ENCODE results near the gene MECP2. TPM values are rescaled to one million over a fixed set of nuclear protein-coding genes. Genes with fewer than 3 reads are reported as not detected.

Gene MECP2
- total and polyA plus RNA-seq, 2 of the 13 experiments (the other 11 are each of a cell fraction or from before 2014, with no cell fraction given): 7.9 to 18.1 TPM

DNA sequence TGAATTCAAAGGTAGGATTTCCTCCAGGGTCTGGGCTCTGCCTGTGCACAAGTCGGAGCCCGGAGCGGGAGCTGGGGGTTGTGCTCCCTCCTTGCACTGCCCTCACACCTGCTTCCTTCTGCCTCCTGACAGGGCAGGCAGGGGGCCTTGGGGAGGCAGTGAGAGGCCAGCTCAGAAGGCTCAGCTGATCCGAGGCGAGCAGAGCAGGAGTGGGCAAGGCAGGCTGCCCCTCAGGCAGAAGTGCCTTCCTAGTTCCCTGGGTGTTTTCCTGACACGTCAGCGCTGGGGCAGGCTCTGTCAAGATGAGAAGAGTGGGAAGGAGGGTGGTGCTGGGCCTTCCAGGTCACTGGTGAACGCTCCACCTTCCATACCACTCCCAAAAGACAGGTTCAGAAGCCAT lies 72.3 kb downstream of the MECP2 start:
- no peak overlapping the region for H3K9ac ChIP-seq (ENCODE audit: insufficient read depth, low read depth, low read length)
- H4K20me1 ChIP-seq (ENCODE audit: insufficient read depth, low read length): no peaks in the 10 kb centered on the region
- ChIA-PET POLR2A (interaction anchor here (0.7 to 1.3 kb wide), 2 partner anchors 13 to 15 kb away, joined by 3 read pairs; no protein-coding TSS in a partner anchor), CTCF (ENCODE audit: low intra/inter-chr PET ratio, low total read pairs) (no interaction called here)
- no peaks in the 10 kb centered on the region for H3K27me3 ChIP-seq (ENCODE audit: control insufficient read depth in 1 of 2, insufficient read depth in 2 of 2, low read length in 2 of 2)
- no TSS peak for BruUV-seq (replicated peaks)
- no peaks in the 10 kb centered on the region for H3K79me2 ChIP-seq (ENCODE audit: insufficient read depth, low read length)
- no peak overlapping the region for H2AFZ ChIP-seq (ENCODE audit: low read length)
- H3K4me2 ChIP-seq (ENCODE audit: low read depth, low read length): no peak overlapping the region
- in situ Hi-C loops (cut with HindIII; ENCODE audit: extremely low pct_ligation_motif_present, low pct_unique_long_range_greater_than_20kb): no loop called here
- DNase-seq (ENCODE audit: low spot score): no peak
- peaks cover 37% of the 10 kb centered on the region for H3K4me1 ChIP-seq (ENCODE audit: insufficient read depth, low read length)
- no peak for ATAC-seq
- H3K36me3 ChIP-seq (replicated peaks in 1 of 2; ENCODE audit: control insufficient read depth in 1 of 2, insufficient read depth in 2 of 2, low read length in 2 of 2): peaks cover 2 to 4% of the 10 kb centered on the region in 2 experiments; a peak in 3 of 5 replicates
- TF ChIP-seq ZNF543 (CRISPR knock-in tag; IDR thresholded peaks at IDR 0.05) (no peak), SMARCC2 (IDR thresholded peaks at IDR 0.05) (no peak), POLR2AphosphoS5 (IDR thresholded peaks at IDR 0.05; ENCODE audit: low read depth, low read length) (no peak), NONO (IDR thresholded peaks at IDR 0.05) (no peak), NONO (CRISPR knock-in tag; conservative IDR thresholded peaks at IDR 0.05) (no peak), PHF20 (CRISPR knock-in tag; IDR thresholded peaks at IDR 0.05) (no peak), ZNF660 (CRISPR knock-in tag; IDR thresholded peaks at IDR 0.05; ENCODE audit: borderline replicate concordance, low read depth) (no peak), ZNF737 (CRISPR knock-in tag; IDR thresholded peaks at IDR 0.05; ENCODE audit: borderline replicate concordance) (no peak), ZNF781 (CRISPR knock-in tag; IDR thresholded peaks at IDR 0.05; ENCODE audit: borderline replicate concordance, not compliant biosample characterization) (no peak), ATAD3A (CRISPR knock-in tag; IDR thresholded peaks at IDR 0.05) (no peak), ZNF792 (CRISPR knock-in tag; IDR thresholded peaks at IDR 0.05) (no peak), KMT2A (CRISPR knock-in tag; IDR thresholded peaks at IDR 0.05) (no peak), ZMYM4 (CRISPR knock-in tag; IDR thresholded peaks at IDR 0.05) (no peak), NFE2L2 (IDR thresholded peaks at IDR 0.05; ENCODE audit: low read length) (no peak), RFX1 (IDR thresholded peaks at IDR 0.05) (no peak), ZNF616 (CRISPR knock-in tag; IDR thresholded peaks at IDR 0.05; ENCODE audit: low read depth) (no peak), ZNF337 (CRISPR knock-in tag; IDR thresholded peaks at IDR 0.05; ENCODE audit: borderline replicate concordance, low read depth) (no peak), ZNF710 (CRISPR knock-in tag; IDR thresholded peaks at IDR 0.05; ENCODE audit: borderline replicate concordance) (no peak)
- TF ChIP-seq, protein P1, sequence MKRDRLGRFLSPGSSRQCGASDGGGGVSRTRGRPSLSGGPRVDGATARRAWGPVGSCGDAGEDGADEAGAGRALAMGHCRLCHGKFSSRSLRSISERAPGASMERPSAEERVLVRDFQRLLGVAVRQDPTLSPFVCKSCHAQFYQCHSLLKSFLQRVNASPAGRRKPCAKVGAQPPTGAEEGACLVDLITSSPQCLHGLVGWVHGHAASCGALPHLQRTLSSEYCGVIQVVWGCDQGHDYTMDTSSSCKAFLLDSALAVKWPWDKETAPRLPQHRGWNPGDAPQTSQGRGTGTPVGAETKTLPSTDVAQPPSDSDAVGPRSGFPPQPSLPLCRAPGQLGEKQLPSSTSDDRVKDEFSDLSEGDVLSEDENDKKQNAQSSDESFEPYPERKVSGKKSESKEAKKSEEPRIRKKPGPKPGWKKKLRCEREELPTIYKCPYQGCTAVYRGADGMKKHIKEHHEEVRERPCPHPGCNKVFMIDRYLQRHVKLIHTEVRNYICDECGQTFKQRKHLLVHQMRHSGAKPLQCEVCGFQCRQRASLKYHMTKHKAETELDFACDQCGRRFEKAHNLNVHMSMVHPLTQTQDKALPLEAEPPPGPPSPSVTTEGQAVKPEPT (CRISPR knock-in tag; IDR thresholded peaks at IDR 0.05; ENCODE audit: low read depth): no peak
- intact Hi-C loops (cut with micrococcal nuclease; ENCODE audit: unreplicated experiment): no loop called here
- FAIRE-seq: no peak
- H3K9me3 ChIP-seq (ENCODE audit: low read length): no peaks in the 10 kb centered on the region
- WGBS (ENCODE audit: low lambda C conversion rate): no CpG with 5 or more reads among the region's 8 CpGs
- no peak overlapping the region for H3K4me3 ChIP-seq (replicated peaks in 1 of 3; ENCODE audit: insufficient read depth in 1 of 3, low read depth in 2 of 3, low read length in 3 of 3)
- H3K27ac ChIP-seq (ENCODE audit: extremely low read length, insufficient read depth, low read length): no peak overlapping the region
